Fibroblast of peridontal ligament (primary cell): Measurements from ENCODE around the gene COL18A1.
"Not testable (repeated sequence)": the region's sequence is repeated elsewhere in the genome, so short reads cannot be mapped to it uniquely, and the experiment has no call there.

Experiments
- DNase-seq: peaks from one replicate; pipeline ENCODE4 v3.0.0-alpha.2; 2010; ENCODE audit errors: extremely low read depth

COL18A1 gene

DNA sequence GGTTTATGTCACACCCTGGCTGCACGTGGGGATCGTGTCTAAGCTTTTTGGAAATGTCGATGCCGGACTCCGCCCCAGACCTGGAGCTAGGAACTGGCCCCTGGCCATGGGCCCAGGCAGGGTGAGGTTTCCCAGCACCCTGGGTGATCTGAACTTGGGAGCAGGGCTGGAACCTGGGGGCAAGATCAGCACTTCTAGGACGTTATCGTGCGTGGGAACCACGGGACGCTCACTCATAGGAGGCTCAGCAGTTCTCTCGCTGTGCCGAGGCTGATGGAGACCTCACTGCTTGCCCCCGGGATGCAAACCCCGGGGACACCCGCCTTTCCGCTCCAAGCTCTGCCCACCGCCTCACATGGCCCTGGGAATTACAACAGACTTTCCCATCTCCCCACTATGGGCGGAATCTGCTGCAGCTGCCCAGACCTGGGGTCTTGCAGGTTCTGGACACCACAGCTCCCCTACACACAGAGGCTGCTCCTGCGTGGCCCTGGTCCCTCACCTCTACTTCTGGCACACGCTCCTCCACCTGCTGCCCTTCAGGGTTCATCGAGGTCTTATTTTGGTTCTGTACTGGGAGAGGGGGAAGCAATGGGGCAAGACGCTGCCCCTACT, 35.9 kb downstream of the COL18A1 start:
- DNase-seq: no peak

DNA sequence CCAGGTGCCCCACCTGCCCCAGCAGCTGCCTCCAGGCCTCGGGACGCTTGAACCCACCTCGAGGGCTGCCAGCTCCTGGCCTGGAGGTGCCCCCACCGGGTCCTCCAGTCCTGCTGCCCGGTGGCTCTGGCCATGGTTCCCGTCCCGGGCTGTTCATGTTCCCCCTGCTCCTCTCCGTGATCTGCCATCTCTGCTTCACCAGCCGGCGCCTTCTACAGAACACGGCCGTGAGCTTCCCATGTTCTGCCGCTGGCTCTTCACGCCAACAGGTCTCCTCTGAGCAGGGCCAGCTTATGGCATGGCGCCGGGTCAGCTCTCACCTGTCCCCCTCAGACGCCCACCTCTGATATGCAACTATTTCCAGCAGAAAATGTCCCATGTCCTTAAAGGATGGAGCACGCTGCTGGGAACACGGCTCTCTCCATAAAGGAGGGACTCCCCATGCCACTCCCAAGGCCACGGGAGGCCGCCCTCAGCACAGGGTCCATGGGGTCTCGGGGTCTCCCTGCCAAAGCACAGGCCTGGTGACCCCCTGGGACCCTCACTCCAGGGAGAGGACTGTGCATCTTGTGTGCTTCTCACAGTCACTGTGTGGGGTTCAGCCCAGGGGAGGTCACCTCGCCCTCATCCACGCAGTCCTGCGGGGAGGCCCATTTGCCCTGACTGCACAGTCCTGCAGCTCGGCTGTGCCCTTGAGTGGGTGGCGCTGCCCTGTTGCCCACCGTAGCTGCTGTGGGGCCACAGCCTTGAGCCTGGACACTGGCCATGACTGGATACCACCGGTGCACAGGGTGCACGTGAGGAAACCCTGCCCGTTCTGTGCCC, 36.7 kb downstream of the COL18A1 start:
- DNase-seq: no peak

GRCh38 chr21:45442276-45442675, 37.3 kb downstream of the COL18A1 start:
- DNase-seq: no peak

- not testable (repeated sequence) for DNase-seq
These were observed 38.0 kb downstream of the COL18A1 start for GRCh38 chr21:45442686-45443594.

DNA sequence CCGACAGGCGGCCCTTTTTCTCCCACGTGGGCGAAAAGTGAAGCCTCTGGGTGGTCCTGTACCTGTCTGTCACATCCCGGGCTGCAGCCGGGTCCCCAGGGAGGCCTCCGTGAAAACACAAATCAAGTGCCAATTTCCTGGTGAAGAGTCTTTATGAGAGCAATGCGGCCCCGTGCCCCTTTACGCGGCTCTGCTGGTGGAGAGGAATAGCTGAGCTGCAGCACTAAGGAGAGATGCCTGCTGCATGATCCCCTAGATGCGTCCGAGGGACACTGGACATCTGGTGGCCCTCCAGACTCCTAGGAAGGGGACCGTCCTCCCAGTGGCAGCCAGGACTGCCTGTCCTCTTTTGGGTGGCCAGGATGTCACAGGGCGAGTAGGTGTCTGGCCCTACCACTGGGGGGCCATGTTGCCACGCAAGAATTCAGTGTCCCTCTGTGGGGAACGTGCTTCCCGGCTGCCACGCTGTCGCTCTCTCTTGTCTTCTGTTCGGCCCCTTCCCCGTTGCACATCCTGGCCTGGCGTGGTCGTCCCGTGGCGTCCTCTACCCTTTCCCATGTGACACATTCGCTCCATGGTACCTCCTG, 38.7 kb downstream of the COL18A1 start:
- no peak for DNase-seq

- DNase-seq: no peak
These were observed 39.4 kb downstream of the COL18A1 start for GRCh38 chr21:45444385-45444784.

DNA sequence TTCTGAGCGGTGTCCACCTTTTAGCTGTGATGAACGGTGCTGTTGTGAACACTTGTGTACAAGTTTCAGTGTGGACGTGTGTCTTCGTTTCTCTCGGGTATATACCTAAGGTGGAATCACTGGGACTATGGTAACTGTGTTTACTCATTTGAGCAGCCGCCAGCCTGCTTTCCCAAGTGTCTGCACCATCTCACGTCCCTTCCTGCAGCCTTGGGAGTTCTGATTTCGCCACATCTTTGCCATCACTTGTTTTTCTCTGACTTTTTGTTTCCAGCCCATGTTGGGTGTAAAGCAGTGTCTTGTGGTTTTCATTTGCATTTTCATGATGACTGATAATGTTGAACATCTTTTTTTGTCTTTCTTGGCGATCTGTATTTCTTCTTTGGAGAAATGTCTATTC, 40.4 kb downstream of the COL18A1 start:
- DNase-seq: no peak

GRCh38 chr21:45447821-45448220, 42.9 kb downstream of the COL18A1 start:
- no peak for DNase-seq

GRCh38 chr21:45448283-45448809, 43.4 kb downstream of the COL18A1 start:
- no peak for DNase-seq

GRCh38 chr21:45448810-45449657, 44.1 kb downstream of the COL18A1 start:
- DNase-seq: no peak

- DNase-seq: no peak
These were observed 44.9 kb downstream of the COL18A1 start for GRCh38 chr21:45449658-45450422.

- DNase-seq: no peak
These were observed 45.6 kb downstream of the COL18A1 start for GRCh38 chr21:45450423-45451090.

DNA sequence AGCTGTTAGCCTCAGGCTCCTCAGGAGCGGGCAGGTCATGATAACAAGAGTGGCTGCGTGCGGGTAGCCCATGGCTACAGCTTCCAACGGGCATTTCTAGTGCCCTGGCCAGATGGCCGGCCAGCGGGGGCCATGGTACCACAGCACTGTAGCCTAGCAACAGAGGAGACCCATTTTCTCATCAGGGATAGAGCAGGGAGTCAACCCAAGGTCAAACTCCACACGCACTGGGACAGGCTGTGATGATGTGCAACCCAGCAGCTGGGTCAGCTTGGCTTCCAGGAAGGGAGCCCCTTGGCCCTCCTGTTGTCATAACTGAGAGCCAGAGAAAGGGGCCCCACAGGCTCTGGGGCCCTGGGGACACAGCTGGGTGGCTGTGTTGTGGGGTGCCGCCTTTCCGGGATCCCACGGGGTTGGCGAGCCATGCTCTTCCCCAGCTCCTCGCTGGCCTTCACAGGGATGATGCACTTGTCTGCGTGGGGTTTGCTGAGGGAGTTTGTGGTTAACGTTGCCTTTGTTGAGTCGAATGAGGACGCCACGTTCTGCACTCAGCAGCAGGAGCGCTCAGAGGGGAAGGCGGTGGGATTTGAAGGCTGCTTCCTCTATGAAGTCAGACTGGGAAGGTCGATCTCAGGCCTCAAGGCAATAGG, 46.3 kb downstream of the COL18A1 start:
- DNase-seq: no peak

- no peak for DNase-seq
These were observed 46.8 kb downstream of the COL18A1 start for GRCh38 chr21:45451771-45452182.

GRCh38 chr21:45452696-45453307, 47.8 kb downstream of the COL18A1 start:
- DNase-seq: no peak

DNA sequence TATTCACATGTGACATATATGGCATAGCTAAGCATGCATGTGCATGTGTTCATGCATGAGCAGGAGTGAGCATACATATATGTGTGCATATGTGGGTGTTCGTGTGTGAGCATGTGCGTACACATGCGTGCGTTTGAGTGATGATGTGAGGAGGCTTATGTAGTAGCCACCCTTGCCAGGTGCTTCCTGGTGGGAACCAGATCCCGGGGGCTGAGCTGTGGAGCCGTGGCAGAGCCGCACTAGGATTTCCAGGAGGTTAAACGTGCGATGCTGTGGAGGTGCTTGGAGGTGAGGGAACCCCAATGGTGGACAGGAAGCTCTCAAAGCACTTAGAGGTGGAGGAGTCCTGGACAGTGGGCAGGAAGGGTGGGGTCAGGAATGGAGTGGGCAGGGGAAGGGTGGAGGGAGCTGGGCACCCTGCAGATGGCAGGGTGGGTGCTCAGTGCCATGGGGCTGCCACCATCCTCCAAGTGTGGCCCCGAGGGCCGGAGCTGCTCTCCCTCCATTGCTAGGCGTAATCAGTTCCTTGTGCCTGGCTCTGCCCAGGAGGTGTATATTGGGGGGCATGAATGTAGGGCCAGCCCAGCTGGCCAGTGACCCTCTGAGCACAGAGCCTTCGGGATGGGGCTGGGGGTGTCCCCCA, 48.5 kb downstream of the COL18A1 start:
- no peak for DNase-seq

DNA sequence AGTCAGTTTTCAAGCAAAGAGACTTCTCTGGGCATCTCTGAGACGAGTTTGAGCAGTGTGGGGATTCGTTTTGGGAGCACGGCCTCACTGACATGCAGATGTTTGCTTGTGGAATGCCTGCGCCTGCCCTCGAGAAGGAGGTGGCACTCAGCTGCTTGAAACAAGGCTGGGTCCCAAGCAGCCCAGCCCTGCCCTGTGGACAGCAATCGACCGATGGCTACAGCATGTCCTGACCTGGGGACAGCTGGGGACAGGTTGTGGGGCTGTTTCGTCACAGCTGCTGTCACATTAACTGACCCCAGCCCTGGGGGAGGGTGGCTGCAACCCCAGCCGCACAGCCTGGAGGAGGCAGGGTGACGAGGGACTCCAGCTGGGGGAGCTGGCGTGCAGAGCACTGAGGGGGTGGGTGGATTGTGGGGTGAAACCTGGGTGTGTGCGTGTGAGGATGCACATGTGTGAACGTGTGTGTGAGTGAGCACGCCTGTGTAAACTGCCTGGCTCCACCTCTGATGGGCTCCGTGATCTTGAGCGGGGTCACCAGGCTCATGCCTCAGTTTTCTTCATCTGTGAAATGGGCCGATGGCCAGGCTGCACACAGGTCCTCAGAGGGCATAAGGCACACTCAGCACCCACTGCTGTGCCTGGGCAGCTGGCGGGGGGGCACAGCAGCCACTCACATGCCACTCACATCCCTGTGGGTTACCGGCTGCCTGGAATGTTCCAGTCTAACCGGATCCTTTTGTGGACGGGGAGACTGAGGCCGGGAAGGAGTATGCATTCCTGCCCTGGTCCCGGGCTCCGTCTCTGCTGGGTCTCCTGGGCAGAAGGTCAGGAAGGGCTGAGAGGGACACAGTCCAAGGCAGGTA, 49.3 kb downstream of the COL18A1 start:
- DNase-seq: no peak
